Cardiac muscle cell (in vitro differentiated cells and primary cell): ENCODE data around the gene PTPRM. TPM values are rescaled to one million over a fixed set of nuclear protein-coding genes. Genes with fewer than 3 reads are reported as not detected.

Experiments
- DNase-seq, 2 donors: peaks; one replicate each; pipeline versions ENCODE4 v3.0.0 to v3.0.0-alpha.2; 2010 to 2017; ENCODE audit warnings: low read depth in 1 of 2, low spot score in 1 of 2
- H3K27ac ChIP-seq: fragments of 200-600 bp; sonication (generic); 2 replicates; pipeline ENCODE4 v1.5.1; 2016
- H3K27me3 ChIP-seq: fragments of 200-600 bp; sonication (generic); 2 replicates; pipeline ENCODE4 v1.6.0; 2016; ENCODE audit warnings: control low read depth
- H3K36me3 ChIP-seq: fragments of 200-600 bp; sonication (generic); 2 replicates; pipeline ENCODE4 v1.5.1; 2016; ENCODE audit warnings: control low read depth
- H3K4me1 ChIP-seq: fragments of 200-600 bp; sonication (generic); 2 replicates; pipeline ENCODE4 v1.8.1; 2017; ENCODE audit warnings: low read depth, mild to moderate bottlenecking, mixed run types
- H3K4me3 ChIP-seq: fragments of 200-600 bp; sonication (generic); 2 replicates; pipeline ENCODE4 v1.5.1; 2016; ENCODE audit warnings: mild to moderate bottlenecking
- H3K9me3 ChIP-seq: fragments of 200-600 bp; sonication (generic); 2 replicates; pipeline ENCODE4 v1.5.1; 2017; ENCODE audit warnings: low read depth, mild to moderate bottlenecking, control low read depth
- polyA plus RNA-seq: library from polyadenylated mRNA; unstranded; fragments of >200 nt; fragmentation: Nextera tagmentation; extraction: Ambion mirVana; gene quantifications from 2 replicates; pipeline ENCODE4 v1.2.1, GENCODE V29; 2016
- total RNA-seq: library from RNA; depleted of rRNA; stranded (reverse); fragments of >200 nt; gene quantifications from 2 replicates; pipeline ENCODE4 v1.2.3, GENCODE V29; 2016
- TF ChIP-seq, protein P1 (sequence below): IDR thresholded peaks from 2 replicates; pipeline ENCODE4 v1.5.1; 2012; ENCODE audit warnings: low read depth, mild to moderate bottlenecking, low read length

The PTPRM gene
- total and polyA plus RNA-seq, 2 experiments from 2014 or later: 26.5 to 48.8 TPM

DNA sequence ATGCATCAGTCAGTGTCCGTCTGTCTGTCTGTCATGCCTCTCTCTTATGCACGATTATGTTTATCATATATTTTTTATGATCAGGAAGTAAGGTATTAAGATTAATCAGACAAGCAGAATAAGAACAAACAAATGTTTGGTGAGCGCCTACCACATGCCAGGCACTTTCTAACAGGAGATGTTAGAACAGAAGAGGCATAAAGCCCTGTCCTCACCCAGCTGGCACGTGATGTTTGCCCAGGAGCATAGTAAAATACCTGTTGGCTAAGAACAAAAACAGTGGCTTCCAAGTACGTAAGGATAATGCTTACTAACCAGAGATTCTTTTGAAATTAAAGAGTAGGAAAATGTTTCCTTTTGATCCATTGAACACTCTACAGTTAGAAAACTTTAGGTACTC, 661.9 kb downstream of the PTPRM start:
- no peak for DNase-seq
- Histone ChIP-seq H3K27ac (no peak overlapping the region), H3K36me3 (no peaks in the 10 kb centered on the region)

DNA sequence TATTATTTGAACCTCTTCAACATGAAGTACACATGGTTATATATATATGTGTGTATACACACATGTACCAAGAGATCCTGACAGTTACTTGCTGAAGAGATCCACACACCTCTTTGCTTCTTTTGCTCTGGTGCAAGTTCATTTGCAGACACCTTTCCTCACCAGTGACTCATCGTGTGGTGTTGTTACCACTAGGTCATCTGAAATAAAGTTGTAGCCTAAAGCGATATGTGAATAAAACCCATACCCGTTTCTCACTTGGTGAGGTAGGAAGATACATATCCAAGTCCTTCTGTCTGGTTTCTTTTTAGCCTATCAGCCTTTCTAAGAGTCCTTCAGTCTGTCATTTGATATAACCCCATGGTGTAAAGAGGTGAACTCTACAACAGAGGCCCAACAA, 662.7 kb downstream of the PTPRM start:
- DNase-seq: no peak
- Histone ChIP-seq H3K36me3 (no peaks in the 10 kb centered on the region), H3K27me3 (no peaks in the 10 kb centered on the region), H3K4me3 (no peak overlapping the region), H3K9me3 (no peaks in the 10 kb centered on the region), H3K4me1 (no peaks in the 10 kb centered on the region), H3K27ac (no peak overlapping the region)
- TF ChIP-seq, protein P1, sequence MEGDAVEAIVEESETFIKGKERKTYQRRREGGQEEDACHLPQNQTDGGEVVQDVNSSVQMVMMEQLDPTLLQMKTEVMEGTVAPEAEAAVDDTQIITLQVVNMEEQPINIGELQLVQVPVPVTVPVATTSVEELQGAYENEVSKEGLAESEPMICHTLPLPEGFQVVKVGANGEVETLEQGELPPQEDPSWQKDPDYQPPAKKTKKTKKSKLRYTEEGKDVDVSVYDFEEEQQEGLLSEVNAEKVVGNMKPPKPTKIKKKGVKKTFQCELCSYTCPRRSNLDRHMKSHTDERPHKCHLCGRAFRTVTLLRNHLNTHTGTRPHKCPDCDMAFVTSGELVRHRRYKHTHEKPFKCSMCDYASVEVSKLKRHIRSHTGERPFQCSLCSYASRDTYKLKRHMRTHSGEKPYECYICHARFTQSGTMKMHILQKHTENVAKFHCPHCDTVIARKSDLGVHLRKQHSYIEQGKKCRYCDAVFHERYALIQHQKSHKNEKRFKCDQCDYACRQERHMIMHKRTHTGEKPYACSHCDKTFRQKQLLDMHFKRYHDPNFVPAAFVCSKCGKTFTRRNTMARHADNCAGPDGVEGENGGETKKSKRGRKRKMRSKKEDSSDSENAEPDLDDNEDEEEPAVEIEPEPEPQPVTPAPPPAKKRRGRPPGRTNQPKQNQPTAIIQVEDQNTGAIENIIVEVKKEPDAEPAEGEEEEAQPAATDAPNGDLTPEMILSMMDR: no peak

More for the DNA sequence above, 661.9 kb downstream of the PTPRM start:
- Histone ChIP-seq H3K4me3 (no peak overlapping the region), H3K4me1 (no peaks in the 10 kb centered on the region), H3K27me3 (no peaks in the 10 kb centered on the region), H3K9me3 (no peaks in the 10 kb centered on the region)
- TF ChIP-seq, protein P1: no peak

DNA sequence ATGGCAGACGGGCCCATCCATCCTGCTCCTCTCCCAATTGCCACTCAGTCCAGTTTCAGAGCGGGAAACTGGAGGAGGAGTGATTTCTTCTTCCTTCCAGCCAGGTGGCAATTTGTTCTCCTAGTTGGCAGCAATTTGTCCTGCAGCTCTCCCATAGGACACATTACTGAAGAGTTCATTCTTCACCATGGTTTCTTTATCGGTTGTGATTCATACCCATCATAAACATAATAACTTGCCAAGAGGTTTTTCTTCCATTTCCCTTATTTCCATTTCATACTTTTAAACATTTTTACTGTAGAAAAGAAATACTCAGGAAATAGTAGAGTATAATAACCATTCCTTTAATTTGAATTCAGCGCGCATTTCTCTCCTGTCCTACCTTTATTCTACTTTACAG, 664.2 kb downstream of the PTPRM start:
- H3K36me3 ChIP-seq: no peaks in the 10 kb centered on the region
- H3K27me3 ChIP-seq: no peaks in the 10 kb centered on the region
- H3K9me3 ChIP-seq: no peaks in the 10 kb centered on the region
- TF ChIP-seq, protein P1: no peak
- DNase-seq: peak in 1 of 2 donors; percentile 17
- H3K4me1 ChIP-seq: no peaks in the 10 kb centered on the region
- no peak overlapping the region for H3K27ac ChIP-seq
- H3K4me3 ChIP-seq: no peak overlapping the region

DNA sequence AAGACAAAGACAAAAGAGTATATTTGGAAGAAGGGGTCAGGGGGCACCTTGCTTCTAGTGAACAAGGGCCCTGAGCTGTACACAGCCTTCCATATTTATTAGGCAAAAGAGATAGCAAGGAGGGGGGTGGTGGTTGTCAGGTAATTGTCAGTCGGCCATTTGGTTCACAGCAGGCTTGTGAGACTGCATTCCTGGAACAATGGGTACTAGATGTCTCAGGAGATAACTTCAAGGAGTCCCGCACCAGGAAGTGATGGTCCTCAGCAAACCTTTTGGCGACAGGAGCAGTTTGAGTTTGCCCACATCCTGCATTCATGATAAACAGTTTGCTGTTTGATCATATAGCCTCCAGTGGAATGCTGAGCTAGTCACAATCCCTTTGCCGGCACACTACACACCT, 665.7 kb downstream of the PTPRM start:
- Histone ChIP-seq H3K9me3 (no peaks in the 10 kb centered on the region), H3K27me3 (no peaks in the 10 kb centered on the region), H3K4me1 (no peaks in the 10 kb centered on the region), H3K4me3 (no peak overlapping the region), H3K36me3 (no peaks in the 10 kb centered on the region), H3K27ac (no peak overlapping the region)
- TF ChIP-seq, protein P1: no peak
- no peak for DNase-seq

DNA sequence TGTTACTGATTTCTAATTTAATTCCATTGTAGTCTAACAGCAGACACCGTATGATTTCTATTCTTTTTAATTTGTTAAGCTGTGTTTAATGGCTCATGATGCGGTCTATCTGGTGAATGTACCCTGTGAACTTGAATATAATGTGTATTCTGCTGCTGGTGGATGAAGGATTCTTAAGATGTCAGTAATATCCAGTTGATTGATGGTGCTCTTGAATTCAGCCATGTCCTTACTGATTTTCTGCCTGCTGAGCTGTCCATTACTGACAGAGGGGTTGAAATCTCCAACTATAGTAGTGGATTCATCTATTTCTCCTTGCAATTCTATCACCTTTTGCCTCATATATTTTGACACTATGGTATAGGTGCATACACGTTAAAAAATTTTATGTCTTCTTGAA, 668.8 kb downstream of the PTPRM start:
- no peaks in the 10 kb centered on the region for H3K9me3 ChIP-seq
- no peaks in the 10 kb centered on the region for H3K4me1 ChIP-seq
- no peak for DNase-seq
- H3K27ac ChIP-seq: no peak overlapping the region
- no peaks in the 10 kb centered on the region for H3K36me3 ChIP-seq
- H3K27me3 ChIP-seq: no peaks in the 10 kb centered on the region
- no peak overlapping the region for H3K4me3 ChIP-seq
- TF ChIP-seq, protein P1: no peak

DNA sequence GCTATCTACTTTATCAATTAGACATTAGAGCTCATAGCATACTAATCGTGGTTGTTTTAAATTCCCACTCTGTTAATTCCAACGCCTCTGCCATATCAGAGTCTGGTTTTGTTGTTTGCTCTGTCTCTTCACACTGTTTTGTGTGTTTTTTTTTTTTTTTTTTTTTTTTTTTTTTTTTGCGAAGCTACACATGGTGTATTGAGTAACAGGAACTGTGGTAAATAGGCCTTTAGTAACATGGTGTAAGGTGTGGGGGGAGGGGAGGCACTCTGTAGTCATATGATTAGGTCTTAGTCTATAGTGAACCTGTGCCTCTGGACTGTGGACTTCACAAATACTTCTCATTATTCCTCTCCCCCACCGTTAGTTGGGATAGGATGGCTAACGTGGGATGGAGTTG, 671.4 kb downstream of the PTPRM start:
- peak in 1 of 2 donors; percentile 29 for DNase-seq
- Histone ChIP-seq H3K36me3 (no peaks in the 10 kb centered on the region), H3K4me1 (no peaks in the 10 kb centered on the region), H3K27ac (no peak overlapping the region), H3K27me3 (no peaks in the 10 kb centered on the region), H3K9me3 (no peaks in the 10 kb centered on the region), H3K4me3 (no peak overlapping the region)
- TF ChIP-seq, protein P1: no peak
